GM23338 (cell line): ENCODE data around the gene IFT74. TPM values are rescaled to one million over a fixed set of nuclear protein-coding genes. Genes with fewer than 3 reads are reported as not detected.

Experiments used
- ATAC-seq: fragments of 200-7000 bp; cut with Tn5 transposase; 3 replicates; pipeline ENCODE4 v1.9.1; 2020
- DNase-seq: peaks from one replicate; pipeline ENCODE4 v3.0.0-alpha.2; 2015; ENCODE audit warnings: low spot score
- H2AFZ ChIP-seq: fragments of 200-600 bp; sonication (generic); 2 replicates; pipeline ENCODE4 v1.8.0; 2016; ENCODE audit warnings: antibody characterized with exemption, mild to moderate bottlenecking, moderate library complexity
- H3F3A ChIP-seq: fragments of 200-600 bp; sonication (generic); replicated peaks from 2 replicates; pipeline ENCODE4 v1.8.0; 2017; ENCODE audit warnings: antibody characterized with exemption, mixed run types, low read depth
- H3K27ac ChIP-seq: fragments of 200-600 bp; sonication (generic); 2 replicates; pipeline ENCODE4 v1.6.1; 2016; ENCODE audit warnings: low read depth
- H3K27me3 ChIP-seq: fragments of 200-600 bp; sonication (generic); 2 replicates; pipeline ENCODE4 v1.8.0; 2016; ENCODE audit warnings: mild to moderate bottlenecking, mixed run types, moderate library complexity; ENCODE audit not compliant: insufficient read depth
- H3K36me3 ChIP-seq: fragments of 200-600 bp; sonication (generic); 2 replicates; pipeline ENCODE4 v1.8.0; 2016; ENCODE audit warnings: mild to moderate bottlenecking; ENCODE audit not compliant: insufficient read depth
- H3K4me1 ChIP-seq: fragments of 200-600 bp; sonication (generic); 2 replicates; pipeline ENCODE4 v1.8.0; 2016; ENCODE audit warnings: mild to moderate bottlenecking, moderate library complexity; ENCODE audit not compliant: insufficient read depth
- H3K4me2 ChIP-seq: fragments of 200-600 bp; sonication (generic); 2 replicates; pipeline ENCODE4 v1.7.1; 2017; ENCODE audit warnings: mixed run types
- H3K4me3 ChIP-seq: fragments of 200-600 bp; sonication (generic); 2 replicates; pipeline ENCODE4 v1.6.1; 2016; ENCODE audit warnings: mixed run types
- H3K79me2 ChIP-seq: fragments of 200-600 bp; sonication (generic); replicated peaks from 2 replicates; pipeline ENCODE4 v1.8.0; 2017; ENCODE audit warnings: mild to moderate bottlenecking; ENCODE audit not compliant: insufficient read depth
- H3K9me2 ChIP-seq: fragments of 200-600 bp; sonication (generic); 2 replicates; pipeline ENCODE4 v1.8.0; 2017; ENCODE audit not compliant: insufficient read depth
- H4K20me1 ChIP-seq: fragments of 200-600 bp; sonication (generic); replicated peaks from 2 replicates; pipeline ENCODE4 v1.8.0; 2017; ENCODE audit warnings: mild to moderate bottlenecking; ENCODE audit not compliant: insufficient read depth
- H3K27ac Mint-ChIP-seq: 2 replicates; pipeline ENCODE4 v1.8.0; 2020; ENCODE audit warnings: inconsistent platforms, mild to moderate bottlenecking, moderate library complexity, mixed read lengths
- H3K27me3 Mint-ChIP-seq: 3 replicates; pipeline ENCODE4 v1.8.0; 2022; ENCODE audit warnings: low read depth, mild to moderate bottlenecking, moderate library complexity, mixed read lengths, inconsistent platforms; ENCODE audit not compliant: insufficient read depth, poor library complexity
- H3K36me3 Mint-ChIP-seq: 3 replicates; pipeline ENCODE4 v1.8.0; 2021; ENCODE audit warnings: low read depth, mild to moderate bottlenecking, inconsistent platforms, moderate library complexity, mixed read lengths
- H3K4me1 Mint-ChIP-seq: 3 replicates; pipeline ENCODE4 v1.8.0; 2020; ENCODE audit warnings: mild to moderate bottlenecking, inconsistent platforms, mixed read lengths
- H3K4me3 Mint-ChIP-seq: 3 replicates; pipeline ENCODE4 v1.8.0; 2021; ENCODE audit warnings: moderate library complexity, mild to moderate bottlenecking, inconsistent platforms, mixed read lengths
- H3K9me3 Mint-ChIP-seq: 3 replicates; pipeline ENCODE4 v1.8.0; 2020; ENCODE audit warnings: moderate library complexity, mild to moderate bottlenecking, inconsistent platforms, mixed read lengths
- EZH2 ChIP-seq: fragments of 200-600 bp; sonication (generic); IDR thresholded peaks from one replicate; pipeline ENCODE4 v1.8.0; 2017; ENCODE audit warnings: antibody characterized with exemption, mild to moderate bottlenecking, low read depth; ENCODE audit not compliant: unreplicated experiment
- EZH2phosphoT487 ChIP-seq: fragments of 200-600 bp; sonication (generic); IDR thresholded peaks from one replicate; pipeline ENCODE4 v1.8.1; 2018; ENCODE audit warnings: antibody characterized with exemption; ENCODE audit not compliant: unreplicated experiment
- JUNB ChIP-seq: IDR thresholded peaks from one replicate; pipeline ENCODE4 v1.6.1; 2016; ENCODE audit warnings: antibody characterized with exemption; ENCODE audit not compliant: unreplicated experiment
- POLR2AphosphoS5 ChIP-seq: IDR thresholded peaks from 2 replicates; pipeline ENCODE4 v1.6.1; 2016; ENCODE audit warnings: antibody characterized with exemption, low read depth
- STAT1 ChIP-seq: IDR thresholded peaks from one replicate; pipeline ENCODE4 v1.6.1; 2016; ENCODE audit warnings: antibody characterized with exemption; ENCODE audit not compliant: unreplicated experiment
- ZNF114 ChIP-seq: fragments of 250-450 bp; sonication (Bioruptor Pico); IDR thresholded peaks from 2 replicates; pipeline ENCODE4 v1.5.0; 2020; ENCODE audit warnings: mild to moderate bottlenecking, moderate library complexity
- ZNF331 ChIP-seq: fragments of 250-450 bp; sonication (Bioruptor Pico); IDR thresholded peaks from 2 replicates; pipeline ENCODE4 v1.5.0; 2020; ENCODE audit warnings: low read depth, mild to moderate bottlenecking, moderate library complexity
- long read RNA-seq: library from polyadenylated mRNA; unstranded; transcript quantifications from one replicate; pipeline ENCODE4 v2.0.0, GENCODE V29; 2020; ENCODE audit not compliant: unreplicated experiment
- polyA plus RNA-seq: library from polyadenylated mRNA; unstranded; fragments of >200 nt; fragmentation: Nextera tagmentation; extraction: Ambion mirVana; gene quantifications from 2 replicates; pipeline ENCODE4 v1.2.1, GENCODE V29; 2016
- total RNA-seq: library from RNA; depleted of rRNA; stranded (reverse); fragments of >200 nt; shearing (Covaris generic); gene quantifications from 2 replicates; pipeline ENCODE4 v1.2.3, GENCODE V29; 2014; rRNA removed
- TF ChIP-seq, protein P1 (sequence below): fragments of 250-450 bp; sonication (Bioruptor Pico); IDR thresholded peaks from 2 replicates; pipeline ENCODE4 v1.5.0; 2020; ENCODE audit warnings: mild to moderate bottlenecking, moderate library complexity
- TF ChIP-seq, protein P2 (sequence below), 2 experiments: fragments of 200-600 bp in 1 of 2; sonication (generic) in 1 of 2; conservative IDR thresholded peaks; 2 replicates each; pipeline versions ENCODE4 v1.5.1 to v1.6.1; 2016 to 2017; ENCODE audit warnings: antibody characterized with exemption in 2 of 2, low read depth in 2 of 2, mild to moderate bottlenecking in 2 of 2, moderate library complexity in 1 of 2
- TF ChIP-seq, protein P3 (sequence below): IDR thresholded peaks from 2 replicates; pipeline ENCODE4 v1.6.1; 2016; ENCODE audit warnings: antibody characterized with exemption

The IFT74 gene
- 14.1 and 14.6 TPM in 2 replicates for total RNA-seq
- polyA plus RNA-seq: 20.9 and 30.0 TPM in 2 replicates
- long read RNA-seq, partial matches to known transcripts: 9 of 11 reads
- long read RNA-seq, other reads (novel, unspliced or antisense): 1 of 11 reads

DNA sequence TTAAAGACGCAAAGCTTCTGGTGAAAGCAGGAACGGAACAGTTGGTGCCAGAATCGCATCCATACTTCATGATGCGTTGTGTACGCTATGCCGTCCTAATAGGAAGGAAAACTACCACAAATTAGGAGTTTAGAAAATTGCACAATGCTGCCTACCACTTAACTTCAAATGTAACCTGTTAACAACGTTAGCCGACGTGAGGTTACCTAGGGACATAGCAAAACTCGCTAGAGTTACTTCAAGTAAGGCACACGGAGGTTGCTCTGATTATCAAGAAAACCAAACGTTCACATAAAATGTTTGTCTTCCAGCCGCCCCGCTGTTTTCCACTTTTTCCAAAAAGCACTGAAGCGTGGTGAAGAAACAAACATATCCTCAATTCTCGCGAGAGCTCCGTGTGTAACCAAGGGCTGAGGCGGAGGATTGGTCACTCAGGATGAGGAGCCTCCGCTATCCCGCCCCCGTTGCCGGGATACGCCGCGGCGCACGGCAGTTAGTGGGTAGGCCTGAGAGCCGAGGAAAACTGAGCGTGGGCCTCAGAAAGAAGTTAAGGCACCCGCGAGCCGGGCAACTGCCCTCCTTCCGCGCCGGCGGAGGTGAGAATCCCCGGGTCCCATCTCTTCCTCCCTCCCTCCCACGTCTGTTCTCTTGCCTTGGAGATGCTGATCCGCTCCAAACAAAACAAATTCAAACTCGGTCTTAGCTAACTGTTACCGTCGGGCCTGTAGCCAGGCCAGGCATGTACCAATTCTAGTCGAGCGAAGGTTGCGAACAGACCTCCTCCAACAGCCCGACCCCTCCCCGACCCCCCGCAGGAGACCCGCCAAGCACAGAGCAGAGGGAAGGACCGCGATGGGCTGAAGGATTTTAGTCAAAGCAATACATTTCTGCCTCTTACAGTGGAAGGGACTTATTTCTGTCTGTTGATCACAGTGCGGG is at the start of gene IFT74:
IFT74 (plus strand) TSS at position 492 of the 939 bp plus-strand sequence. CDS start 5,556 bp downstream, outside the sequence.
- peaks cover 8% of the 10 kb centered on the region; the same call in 1 of the 2 replicates for H3K79me2 ChIP-seq
- peaks cover 10% of the 10 kb centered on the region; the same call in 1 of the 2 replicates for H3K4me1 ChIP-seq
- TF ChIP-seq POLR2AphosphoS5 (peak; percentile 68; the same call in 1 of the 2 replicates), EZH2 (no peak)
- Mint-ChIP-seq H3K27me3 (no peaks in the 10 kb centered on the region), H3K4me1 (peaks cover 13% of the 10 kb centered on the region), H3K9me3 (no peaks in the 10 kb centered on the region), H3K4me3 (peak within 1 kb of the TSS; percentile 95), H3K27ac (peak within 1 kb of the TSS; percentile 91), H3K36me3 (no peaks in the 10 kb centered on the region)
- H3K36me3 ChIP-seq: no peaks in the 10 kb centered on the region
- H3K4me3 ChIP-seq: peak within 1 kb of the TSS; percentile 56
- H3F3A ChIP-seq: no peaks in the 10 kb centered on the region
- ATAC-seq: peak; percentile 99
- H4K20me1 ChIP-seq: no peaks in the 10 kb centered on the region
- peak within 1 kb of the TSS; percentile 72 for H2AFZ ChIP-seq
- H3K9me2 ChIP-seq: no peaks in the 10 kb centered on the region
- peak within 1 kb of the TSS; percentile 81 for H3K4me2 ChIP-seq
- H3K27me3 ChIP-seq: no peaks in the 10 kb centered on the region
- H3K27ac ChIP-seq: peak within 1 kb of the TSS; percentile 69
- peak; percentile 99 for DNase-seq

DNA sequence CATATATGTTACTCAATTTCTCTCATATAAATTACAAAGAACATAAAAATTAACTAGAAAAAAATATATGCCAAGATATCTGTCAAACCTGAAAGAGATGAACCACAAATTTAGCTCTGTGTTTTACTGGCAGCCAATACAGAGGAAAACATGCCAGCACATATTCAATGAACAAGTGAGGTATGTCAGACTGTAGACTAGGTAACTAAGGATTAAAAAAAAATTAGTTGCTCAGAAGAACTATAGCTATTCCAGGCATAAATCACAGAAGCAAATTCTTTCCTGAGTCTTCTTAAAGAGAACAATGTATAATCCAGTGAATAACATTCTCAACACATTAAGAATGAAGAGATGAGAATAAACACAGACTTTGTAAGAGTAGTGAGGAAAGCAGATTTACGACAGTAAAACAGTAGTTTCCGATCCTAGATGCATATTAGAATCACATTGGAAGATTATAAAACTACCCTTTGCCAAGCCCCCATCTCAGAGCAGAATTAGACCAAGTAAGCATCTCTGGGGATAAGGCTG is 43.0 kb upstream of the IFT74 start:
- no peaks in the 10 kb centered on the region for H3K27me3 Mint-ChIP-seq
- Histone ChIP-seq H4K20me1 (peaks cover 6% of the 10 kb centered on the region), H3K79me2 (no peaks in the 10 kb centered on the region; the same call in 1 of the 2 replicates), H3K4me2 (no peak overlapping the region), H3K9me2 (peaks cover 3% of the 10 kb centered on the region; the same call in 1 of the 2 replicates), H2AFZ (no peak overlapping the region), H3K27ac (peak overlapping the region; percentile 24; the same call in 1 of the 2 replicates), H3K4me3 (no peak overlapping the region), H3K36me3 (peaks cover 47% of the 10 kb centered on the region), H3K4me1 (no peaks in the 10 kb centered on the region), H3K27me3 (no peaks in the 10 kb centered on the region), H3F3A (no peaks in the 10 kb centered on the region)
- ATAC-seq: no peak
- no peaks in the 10 kb centered on the region for H3K9me3 Mint-ChIP-seq
- H3K4me3 Mint-ChIP-seq: no peak overlapping the region
- DNase-seq: no peak
- no peak overlapping the region for H3K27ac Mint-ChIP-seq
- no peaks in the 10 kb centered on the region for H3K4me1 Mint-ChIP-seq
- H3K36me3 Mint-ChIP-seq: peaks cover 53% of the 10 kb centered on the region
- no peak for TF ChIP-seq EZH2phosphoT487
- no peak for TF ChIP-seq EZH2
- no peak for TF ChIP-seq JUNB
- TF ChIP-seq, protein P1, sequence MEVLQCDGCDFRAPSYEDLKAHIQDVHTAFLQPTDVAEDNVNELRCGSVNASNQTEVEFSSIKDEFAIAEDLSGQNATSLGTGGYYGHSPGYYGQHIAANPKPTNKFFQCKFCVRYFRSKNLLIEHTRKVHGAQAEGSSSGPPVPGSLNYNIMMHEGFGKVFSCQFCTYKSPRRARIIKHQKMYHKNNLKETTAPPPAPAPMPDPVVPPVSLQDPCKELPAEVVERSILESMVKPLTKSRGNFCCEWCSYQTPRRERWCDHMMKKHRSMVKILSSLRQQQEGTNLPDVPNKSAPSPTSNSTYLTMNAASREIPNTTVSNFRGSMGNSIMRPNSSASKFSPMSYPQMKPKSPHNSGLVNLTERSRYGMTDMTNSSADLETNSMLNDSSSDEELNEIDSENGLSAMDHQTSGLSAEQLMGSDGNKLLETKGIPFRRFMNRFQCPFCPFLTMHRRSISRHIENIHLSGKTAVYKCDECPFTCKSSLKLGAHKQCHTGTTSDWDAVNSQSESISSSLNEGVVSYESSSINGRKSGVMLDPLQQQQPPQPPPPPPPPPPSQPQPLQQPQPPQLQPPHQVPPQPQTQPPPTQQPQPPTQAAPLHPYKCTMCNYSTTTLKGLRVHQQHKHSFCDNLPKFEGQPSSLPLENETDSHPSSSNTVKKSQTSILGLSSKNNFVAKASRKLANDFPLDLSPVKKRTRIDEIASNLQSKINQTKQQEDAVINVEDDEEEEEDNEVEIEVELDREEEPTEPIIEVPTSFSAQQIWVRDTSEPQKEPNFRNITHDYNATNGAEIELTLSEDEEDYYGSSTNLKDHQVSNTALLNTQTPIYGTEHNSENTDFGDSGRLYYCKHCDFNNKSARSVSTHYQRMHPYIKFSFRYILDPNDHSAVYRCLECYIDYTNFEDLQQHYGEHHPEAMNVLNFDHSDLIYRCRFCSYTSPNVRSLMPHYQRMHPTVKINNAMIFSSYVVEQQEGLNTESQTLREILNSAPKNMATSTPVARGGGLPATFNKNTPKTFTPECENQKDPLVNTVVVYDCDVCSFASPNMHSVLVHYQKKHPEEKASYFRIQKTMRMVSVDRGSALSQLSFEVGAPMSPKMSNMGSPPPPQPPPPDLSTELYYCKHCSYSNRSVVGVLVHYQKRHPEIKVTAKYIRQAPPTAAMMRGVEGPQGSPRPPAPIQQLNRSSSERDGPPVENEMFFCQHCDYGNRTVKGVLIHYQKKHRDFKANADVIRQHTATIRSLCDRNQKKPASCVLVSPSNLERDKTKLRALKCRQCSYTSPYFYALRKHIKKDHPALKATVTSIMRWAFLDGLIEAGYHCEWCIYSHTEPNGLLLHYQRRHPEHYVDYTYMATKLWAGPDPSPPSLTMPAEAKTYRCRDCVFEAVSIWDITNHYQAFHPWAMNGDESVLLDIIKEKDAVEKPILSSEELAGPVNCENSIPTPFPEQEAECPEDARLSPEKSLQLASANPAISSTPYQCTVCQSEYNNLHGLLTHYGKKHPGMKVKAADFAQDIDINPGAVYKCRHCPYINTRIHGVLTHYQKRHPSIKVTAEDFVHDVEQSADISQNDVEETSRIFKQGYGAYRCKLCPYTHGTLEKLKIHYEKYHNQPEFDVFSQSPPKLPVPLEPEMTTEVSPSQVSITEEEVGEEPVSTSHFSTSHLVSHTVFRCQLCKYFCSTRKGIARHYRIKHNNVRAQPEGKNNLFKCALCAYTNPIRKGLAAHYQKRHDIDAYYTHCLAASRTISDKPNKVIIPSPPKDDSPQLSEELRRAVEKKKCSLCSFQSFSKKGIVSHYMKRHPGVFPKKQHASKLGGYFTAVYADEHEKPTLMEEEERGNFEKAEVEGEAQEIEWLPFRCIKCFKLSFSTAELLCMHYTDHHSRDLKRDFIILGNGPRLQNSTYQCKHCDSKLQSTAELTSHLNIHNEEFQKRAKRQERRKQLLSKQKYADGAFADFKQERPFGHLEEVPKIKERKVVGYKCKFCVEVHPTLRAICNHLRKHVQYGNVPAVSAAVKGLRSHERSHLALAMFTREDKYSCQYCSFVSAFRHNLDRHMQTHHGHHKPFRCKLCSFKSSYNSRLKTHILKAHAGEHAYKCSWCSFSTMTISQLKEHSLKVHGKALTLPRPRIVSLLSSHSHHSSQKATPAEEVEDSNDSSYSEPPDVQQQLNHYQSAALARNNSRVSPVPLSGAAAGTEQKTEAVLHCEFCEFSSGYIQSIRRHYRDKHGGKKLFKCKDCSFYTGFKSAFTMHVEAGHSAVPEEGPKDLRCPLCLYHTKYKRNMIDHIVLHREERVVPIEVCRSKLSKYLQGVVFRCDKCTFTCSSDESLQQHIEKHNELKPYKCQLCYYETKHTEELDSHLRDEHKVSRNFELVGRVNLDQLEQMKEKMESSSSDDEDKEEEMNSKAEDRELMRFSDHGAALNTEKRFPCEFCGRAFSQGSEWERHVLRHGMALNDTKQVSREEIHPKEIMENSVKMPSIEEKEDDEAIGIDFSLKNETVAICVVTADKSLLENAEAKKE (CRISPR knock-in tag): no peak
- no peak for TF ChIP-seq POLR2AphosphoS5
- no peak for TF ChIP-seq ZNF114 (CRISPR knock-in tag)
- no peak for TF ChIP-seq ZNF331 (CRISPR knock-in tag)
- TF ChIP-seq STAT1: no peak
- TF ChIP-seq, protein P2, sequence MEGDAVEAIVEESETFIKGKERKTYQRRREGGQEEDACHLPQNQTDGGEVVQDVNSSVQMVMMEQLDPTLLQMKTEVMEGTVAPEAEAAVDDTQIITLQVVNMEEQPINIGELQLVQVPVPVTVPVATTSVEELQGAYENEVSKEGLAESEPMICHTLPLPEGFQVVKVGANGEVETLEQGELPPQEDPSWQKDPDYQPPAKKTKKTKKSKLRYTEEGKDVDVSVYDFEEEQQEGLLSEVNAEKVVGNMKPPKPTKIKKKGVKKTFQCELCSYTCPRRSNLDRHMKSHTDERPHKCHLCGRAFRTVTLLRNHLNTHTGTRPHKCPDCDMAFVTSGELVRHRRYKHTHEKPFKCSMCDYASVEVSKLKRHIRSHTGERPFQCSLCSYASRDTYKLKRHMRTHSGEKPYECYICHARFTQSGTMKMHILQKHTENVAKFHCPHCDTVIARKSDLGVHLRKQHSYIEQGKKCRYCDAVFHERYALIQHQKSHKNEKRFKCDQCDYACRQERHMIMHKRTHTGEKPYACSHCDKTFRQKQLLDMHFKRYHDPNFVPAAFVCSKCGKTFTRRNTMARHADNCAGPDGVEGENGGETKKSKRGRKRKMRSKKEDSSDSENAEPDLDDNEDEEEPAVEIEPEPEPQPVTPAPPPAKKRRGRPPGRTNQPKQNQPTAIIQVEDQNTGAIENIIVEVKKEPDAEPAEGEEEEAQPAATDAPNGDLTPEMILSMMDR (conservative IDR thresholded peaks at IDR 0.05; ENCODE audit: low read depth in 2 of 2): no peak
- TF ChIP-seq, protein P3, sequence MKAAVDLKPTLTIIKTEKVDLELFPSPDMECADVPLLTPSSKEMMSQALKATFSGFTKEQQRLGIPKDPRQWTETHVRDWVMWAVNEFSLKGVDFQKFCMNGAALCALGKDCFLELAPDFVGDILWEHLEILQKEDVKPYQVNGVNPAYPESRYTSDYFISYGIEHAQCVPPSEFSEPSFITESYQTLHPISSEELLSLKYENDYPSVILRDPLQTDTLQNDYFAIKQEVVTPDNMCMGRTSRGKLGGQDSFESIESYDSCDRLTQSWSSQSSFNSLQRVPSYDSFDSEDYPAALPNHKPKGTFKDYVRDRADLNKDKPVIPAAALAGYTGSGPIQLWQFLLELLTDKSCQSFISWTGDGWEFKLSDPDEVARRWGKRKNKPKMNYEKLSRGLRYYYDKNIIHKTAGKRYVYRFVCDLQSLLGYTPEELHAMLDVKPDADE: no peak
